GM06990 (cell line): ENCODE results near the gene STK4.

ENCODE experiments used
- DNase-seq: peaks from one replicate; pipeline ENCODE4 v3.0.0-alpha.2; 2011; ENCODE audit not compliant: insufficient read length; ENCODE audit errors: extremely low read depth
- H3K27me3 ChIP-seq: replicated peaks from 2 replicates; pipeline ENCODE4 v1.6.0; 2011; ENCODE audit warnings: low read length; ENCODE audit not compliant: control insufficient read depth, insufficient read depth
- H3K36me3 ChIP-seq: 2 replicates; pipeline ENCODE4 v1.5.1; 2011; ENCODE audit warnings: low read length; ENCODE audit not compliant: control insufficient read depth, insufficient read depth
- H3K4me3 ChIP-seq: replicated peaks from 2 replicates; pipeline ENCODE4 v1.5.1; 2011; ENCODE audit warnings: low read depth, mild to moderate bottlenecking, control low read depth, low read length
- TF ChIP-seq, protein P1 (sequence below): IDR thresholded peaks from 2 replicates; pipeline ENCODE4 v1.5.1; 2011; ENCODE audit warnings: low read length, control low read depth, mild to moderate bottlenecking, inconsistent platforms; ENCODE audit not compliant: insufficient read depth, poor library complexity, severe bottlenecking

STK4 gene

DNA sequence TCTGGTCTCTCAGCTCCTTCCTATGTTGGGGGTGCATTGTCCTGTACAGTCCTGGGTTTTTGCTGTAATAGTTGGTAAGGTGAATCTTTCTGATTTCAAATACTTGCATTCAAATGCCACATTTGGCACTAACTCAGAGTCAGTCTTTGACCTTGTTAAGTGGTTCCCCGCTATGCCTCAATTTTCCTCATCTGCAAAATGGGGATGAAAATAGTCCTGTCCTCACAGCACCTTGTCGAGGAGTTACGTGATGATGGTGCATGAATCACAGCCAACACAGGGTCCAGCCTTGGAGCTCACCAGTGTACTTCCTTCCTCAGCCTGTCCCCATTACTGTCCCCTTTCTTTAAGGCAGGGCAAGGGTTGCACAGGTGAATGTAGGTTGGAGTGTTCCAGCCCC lies 147.6 kb downstream of the STK4 start:
- TF ChIP-seq, protein P1, sequence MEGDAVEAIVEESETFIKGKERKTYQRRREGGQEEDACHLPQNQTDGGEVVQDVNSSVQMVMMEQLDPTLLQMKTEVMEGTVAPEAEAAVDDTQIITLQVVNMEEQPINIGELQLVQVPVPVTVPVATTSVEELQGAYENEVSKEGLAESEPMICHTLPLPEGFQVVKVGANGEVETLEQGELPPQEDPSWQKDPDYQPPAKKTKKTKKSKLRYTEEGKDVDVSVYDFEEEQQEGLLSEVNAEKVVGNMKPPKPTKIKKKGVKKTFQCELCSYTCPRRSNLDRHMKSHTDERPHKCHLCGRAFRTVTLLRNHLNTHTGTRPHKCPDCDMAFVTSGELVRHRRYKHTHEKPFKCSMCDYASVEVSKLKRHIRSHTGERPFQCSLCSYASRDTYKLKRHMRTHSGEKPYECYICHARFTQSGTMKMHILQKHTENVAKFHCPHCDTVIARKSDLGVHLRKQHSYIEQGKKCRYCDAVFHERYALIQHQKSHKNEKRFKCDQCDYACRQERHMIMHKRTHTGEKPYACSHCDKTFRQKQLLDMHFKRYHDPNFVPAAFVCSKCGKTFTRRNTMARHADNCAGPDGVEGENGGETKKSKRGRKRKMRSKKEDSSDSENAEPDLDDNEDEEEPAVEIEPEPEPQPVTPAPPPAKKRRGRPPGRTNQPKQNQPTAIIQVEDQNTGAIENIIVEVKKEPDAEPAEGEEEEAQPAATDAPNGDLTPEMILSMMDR: no peak
- H3K27me3 ChIP-seq: no peaks in the 10 kb centered on the region; the same call in 1 of the 2 replicates
- H3K4me3 ChIP-seq: no peak overlapping the region
- DNase-seq: no peak
- H3K36me3 ChIP-seq: no peaks in the 10 kb centered on the region

DNA sequence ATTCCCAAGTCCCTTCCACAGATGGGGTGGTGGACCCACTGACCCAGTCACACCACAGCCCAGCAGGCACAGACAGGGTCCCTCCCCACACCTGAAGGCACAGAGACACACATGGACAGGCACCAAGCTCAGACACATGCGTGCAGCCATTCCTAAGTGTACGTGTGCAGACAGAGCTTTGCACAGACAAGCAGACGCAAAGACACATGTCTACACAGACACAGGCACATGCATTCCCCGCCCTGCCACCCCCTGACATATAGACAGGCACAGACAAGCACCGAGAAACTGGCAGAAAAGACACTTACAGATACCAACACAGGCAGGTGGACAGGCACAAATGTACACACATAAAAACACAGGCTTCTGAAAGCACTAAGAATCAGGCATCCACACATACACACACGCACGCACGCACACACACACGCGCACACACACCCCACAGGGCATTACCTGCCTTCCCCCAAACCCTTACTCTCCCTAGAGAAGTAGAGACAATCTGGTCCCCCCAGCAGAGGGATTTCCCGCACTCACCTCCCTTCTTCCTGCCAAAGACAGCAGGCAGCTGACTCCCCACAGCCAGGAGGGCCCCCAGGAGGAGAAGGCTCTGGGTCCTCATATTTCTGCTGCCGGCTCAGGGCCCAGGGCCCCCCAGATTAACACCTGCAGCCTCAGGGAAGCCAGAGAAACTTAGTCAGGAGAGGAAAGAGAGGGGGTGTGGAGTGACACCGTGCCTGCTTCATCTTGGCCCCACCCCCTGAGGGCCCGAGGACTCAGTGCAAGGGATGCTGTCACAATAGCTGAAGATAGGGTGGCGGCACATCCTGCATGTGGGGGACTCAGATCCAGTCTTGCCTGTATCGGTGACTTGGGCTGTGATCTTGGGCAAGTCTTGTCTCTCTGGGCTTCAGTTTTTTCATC lies 148.4 kb downstream of the STK4 start, which contains the start of gene WFDC5:
TSS of gene WFDC5 (minus strand) at position 710 of the 921 bp plus-strand sequence. CDS start at position 619, 91 bp downstream.
- H3K27me3 ChIP-seq: no peaks in the 10 kb centered on the region; the same call in 1 of the 2 replicates
- H3K36me3 ChIP-seq: no peaks in the 10 kb centered on the region
- DNase-seq: no peak
- H3K4me3 ChIP-seq: no peak within 1 kb of the TSS
- TF ChIP-seq, protein P1: no peak

DNA sequence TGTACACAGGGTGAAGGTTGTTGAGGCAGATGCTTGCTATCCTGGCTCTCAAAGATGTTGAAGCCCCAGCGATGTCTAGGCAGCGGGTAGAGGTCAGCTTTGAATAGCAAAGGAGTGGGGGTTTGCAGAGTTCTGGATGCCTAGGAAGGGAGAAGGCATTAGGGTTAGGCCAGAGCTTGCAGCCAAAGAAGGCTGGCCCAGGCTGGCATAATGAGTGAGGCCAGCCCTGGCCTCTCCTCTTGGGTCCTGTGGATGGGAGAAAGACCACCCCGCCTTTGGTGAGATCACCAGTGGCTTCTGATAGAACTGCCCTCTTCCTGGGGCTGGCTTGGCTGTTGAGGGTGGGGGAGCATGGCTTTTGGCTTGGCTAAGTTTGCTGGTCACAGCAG lies 149.1 kb downstream of the STK4 start:
- TF ChIP-seq, protein P1: no peak
- Histone ChIP-seq H3K36me3 (no peaks in the 10 kb centered on the region), H3K27me3 (no peaks in the 10 kb centered on the region; the same call in 1 of the 2 replicates), H3K4me3 (no peak overlapping the region)
- no peak for DNase-seq

DNA sequence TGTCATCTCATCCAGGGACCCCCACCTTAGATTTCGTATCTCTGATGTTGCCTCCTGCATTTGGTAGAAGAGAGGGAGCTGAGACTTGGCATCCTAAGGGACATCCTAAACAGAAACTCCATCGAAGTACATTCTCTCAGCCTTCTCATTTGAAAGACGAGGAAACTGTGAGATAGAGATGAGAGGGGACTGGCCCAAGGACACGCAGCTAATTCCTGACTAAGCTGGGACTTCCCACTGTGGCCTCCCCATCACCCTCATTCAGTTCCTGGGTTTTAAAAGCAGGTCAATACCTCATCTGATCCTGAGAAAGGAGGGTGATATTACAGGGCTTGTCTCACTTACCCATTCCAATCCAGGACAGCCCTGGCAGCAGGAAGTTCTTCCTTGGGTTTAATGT lies 149.5 kb downstream of the STK4 start:
- Histone ChIP-seq H3K4me3 (no peak overlapping the region), H3K36me3 (no peaks in the 10 kb centered on the region), H3K27me3 (no peaks in the 10 kb centered on the region)
- TF ChIP-seq, protein P1: no peak
- no peak for DNase-seq

DNA sequence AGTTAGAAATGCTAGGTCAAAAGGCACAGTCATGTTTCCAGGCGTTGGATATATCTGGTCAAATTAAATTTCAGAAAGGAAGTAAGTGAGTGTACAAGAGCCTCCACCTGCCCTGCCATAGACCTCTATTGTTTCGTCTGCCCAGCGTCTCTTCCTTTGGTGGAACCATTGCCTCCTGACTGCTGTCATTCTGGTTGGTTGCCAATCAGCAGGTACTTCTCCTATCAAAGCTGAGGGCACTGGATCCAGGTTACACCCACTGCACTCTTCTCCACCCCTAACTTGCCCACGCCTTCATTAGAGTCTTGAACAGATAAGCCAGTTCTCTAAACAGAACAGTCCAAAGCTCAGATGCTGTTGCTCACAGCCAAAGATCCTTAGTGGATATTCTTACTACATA lies 151.3 kb downstream of the STK4 start:
- TF ChIP-seq, protein P1: no peak
- no peak for DNase-seq
- Histone ChIP-seq H3K27me3 (no peaks in the 10 kb centered on the region), H3K4me3 (no peak overlapping the region), H3K36me3 (no peaks in the 10 kb centered on the region)
